ENCODE results near the gene B3GAT3.

B3GAT3 gene

DNA sequence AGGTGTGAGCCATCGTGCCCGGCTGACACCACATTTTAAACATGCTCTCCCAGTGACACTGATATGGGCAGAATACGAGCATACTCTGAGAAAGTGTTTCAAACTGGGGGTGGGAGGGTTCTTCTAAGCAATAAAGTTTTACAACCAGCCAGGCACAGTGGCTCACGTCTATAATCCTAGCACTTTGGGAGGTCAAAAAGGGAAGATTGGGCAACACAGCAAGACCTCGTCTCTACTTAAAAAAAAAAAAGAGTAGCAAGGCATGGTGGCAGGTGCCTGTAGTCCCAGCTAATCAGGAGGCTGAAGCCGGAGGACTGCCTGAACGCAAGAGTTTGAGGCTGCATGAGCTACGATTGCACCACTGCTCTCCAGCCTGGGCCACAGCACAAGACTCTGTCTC is 22.4 kb upstream of the B3GAT3 start:
- Histone ChIP-seq H3K4me3 (ENCODE audit: insufficient read depth, low read length, poor library complexity, severe bottlenecking) (no peak overlapping the region), H3K36me3 (ENCODE audit: low read length) (no peaks in the 10 kb centered on the region), H4K20me1 (ENCODE audit: low read depth, low read length) (no peaks in the 10 kb centered on the region), H3K27me3 (ENCODE audit: low read length) (no peaks in the 10 kb centered on the region), H3K27ac (ENCODE audit: low read depth, low read length) (no peak overlapping the region), H3F3A (ENCODE audit: insufficient read depth) (peaks cover 4% of the 10 kb centered on the region), H2AFZ (ENCODE audit: low read depth, low read length, severe bottlenecking) (no peak overlapping the region), H3K9ac (ENCODE audit: low read length) (no peak overlapping the region), H3K79me2 (ENCODE audit: insufficient read depth, low read length) (peaks cover 57% of the 10 kb centered on the region), H3K9me2 (replicated peaks; ENCODE audit: insufficient read depth, low read length) (no peaks in the 10 kb centered on the region), H3K9me3 (ENCODE audit: insufficient read depth, low read length) (no peaks in the 10 kb centered on the region), H3K4me2 (ENCODE audit: low read depth, low read length, poor library complexity, severe bottlenecking) (no peak overlapping the region)
- TF ChIP-seq, protein P1, sequence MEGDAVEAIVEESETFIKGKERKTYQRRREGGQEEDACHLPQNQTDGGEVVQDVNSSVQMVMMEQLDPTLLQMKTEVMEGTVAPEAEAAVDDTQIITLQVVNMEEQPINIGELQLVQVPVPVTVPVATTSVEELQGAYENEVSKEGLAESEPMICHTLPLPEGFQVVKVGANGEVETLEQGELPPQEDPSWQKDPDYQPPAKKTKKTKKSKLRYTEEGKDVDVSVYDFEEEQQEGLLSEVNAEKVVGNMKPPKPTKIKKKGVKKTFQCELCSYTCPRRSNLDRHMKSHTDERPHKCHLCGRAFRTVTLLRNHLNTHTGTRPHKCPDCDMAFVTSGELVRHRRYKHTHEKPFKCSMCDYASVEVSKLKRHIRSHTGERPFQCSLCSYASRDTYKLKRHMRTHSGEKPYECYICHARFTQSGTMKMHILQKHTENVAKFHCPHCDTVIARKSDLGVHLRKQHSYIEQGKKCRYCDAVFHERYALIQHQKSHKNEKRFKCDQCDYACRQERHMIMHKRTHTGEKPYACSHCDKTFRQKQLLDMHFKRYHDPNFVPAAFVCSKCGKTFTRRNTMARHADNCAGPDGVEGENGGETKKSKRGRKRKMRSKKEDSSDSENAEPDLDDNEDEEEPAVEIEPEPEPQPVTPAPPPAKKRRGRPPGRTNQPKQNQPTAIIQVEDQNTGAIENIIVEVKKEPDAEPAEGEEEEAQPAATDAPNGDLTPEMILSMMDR (IDR thresholded peaks at IDR 0.05; ENCODE audit: insufficient read depth, low read length, poor library complexity, severe bottlenecking), result no peak
- TF ChIP-seq EZH2phosphoT487 (conservative IDR thresholded peaks at IDR 0.05; ENCODE audit: low read length), result no peak

DNA sequence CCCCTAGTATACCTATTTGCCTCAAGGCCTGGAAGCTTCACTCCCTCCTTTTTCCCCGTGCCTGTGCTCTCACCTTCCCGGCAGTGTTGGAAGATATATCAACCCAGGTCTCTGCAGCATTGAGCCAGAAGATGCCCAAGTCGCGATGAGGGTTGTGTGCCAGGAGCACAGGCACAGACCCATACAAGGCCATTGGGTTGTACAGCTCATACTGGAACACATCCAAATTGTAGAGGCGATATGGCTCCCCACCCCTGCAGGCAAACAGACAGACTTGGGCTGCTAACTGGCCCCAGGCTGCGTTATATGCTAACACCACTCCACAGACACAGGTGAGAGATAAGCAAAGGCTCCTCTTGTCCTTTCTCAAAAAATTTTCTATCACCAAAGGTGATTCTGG is 10.7 kb upstream of the B3GAT3 start:
- H3K79me2 ChIP-seq (ENCODE audit: insufficient read depth, low read length), result no peaks in the 10 kb centered on the region
- H3K27me3 ChIP-seq (ENCODE audit: low read length), result no peaks in the 10 kb centered on the region
- no peaks in the 10 kb centered on the region for H3K9me3 ChIP-seq (ENCODE audit: insufficient read depth, low read length)
- no peak overlapping the region for H3K9ac ChIP-seq (ENCODE audit: low read length)
- no peak overlapping the region for H3K4me2 ChIP-seq (ENCODE audit: low read depth, low read length, poor library complexity, severe bottlenecking)
- no peaks in the 10 kb centered on the region for H3F3A ChIP-seq (ENCODE audit: insufficient read depth)
- no peak overlapping the region for H3K4me3 ChIP-seq (ENCODE audit: insufficient read depth, low read length, poor library complexity, severe bottlenecking)
- no peak overlapping the region for H3K27ac ChIP-seq (ENCODE audit: low read depth, low read length)
- H4K20me1 ChIP-seq (ENCODE audit: low read depth, low read length), result no peaks in the 10 kb centered on the region
- H2AFZ ChIP-seq (ENCODE audit: low read depth, low read length, severe bottlenecking), result no peak overlapping the region
- no peak for TF ChIP-seq EZH2phosphoT487 (conservative IDR thresholded peaks at IDR 0.05; ENCODE audit: low read length)
- TF ChIP-seq, protein P1 (IDR thresholded peaks at IDR 0.05; ENCODE audit: insufficient read depth, low read length, poor library complexity, severe bottlenecking), result no peak
- H3K36me3 ChIP-seq (ENCODE audit: low read length), result peaks cover 27% of the 10 kb centered on the region
- H3K9me2 ChIP-seq (replicated peaks; ENCODE audit: insufficient read depth, low read length), result no peaks in the 10 kb centered on the region

DNA sequence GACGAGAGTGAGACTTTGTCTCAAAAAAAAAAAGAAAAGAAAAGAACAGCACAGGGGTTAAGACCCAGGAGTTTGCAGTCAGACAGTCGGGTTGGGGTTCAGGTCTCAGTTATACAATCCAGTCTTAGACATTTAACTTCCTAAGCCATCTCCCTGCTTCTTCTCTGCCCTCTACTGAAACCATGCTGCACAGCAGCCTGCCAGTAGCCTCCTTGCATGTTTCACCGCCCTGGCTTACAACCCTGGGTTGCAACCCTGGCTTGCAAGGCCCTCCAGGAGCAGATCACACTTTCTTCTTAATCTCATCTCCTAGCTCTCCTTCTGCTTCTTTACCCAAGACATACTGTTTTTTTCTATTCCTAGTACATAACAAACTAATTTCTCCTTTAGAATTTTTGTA is 5.9 kb upstream of the B3GAT3 start:
- no peak overlapping the region for H3K4me2 ChIP-seq (ENCODE audit: low read depth, low read length, poor library complexity, severe bottlenecking)
- no peak overlapping the region for H3K9ac ChIP-seq (ENCODE audit: low read length)
- H3K4me3 ChIP-seq (ENCODE audit: insufficient read depth, low read length, poor library complexity, severe bottlenecking), result no peak overlapping the region
- TF ChIP-seq EZH2phosphoT487 (conservative IDR thresholded peaks at IDR 0.05; ENCODE audit: low read length), result no peak
- TF ChIP-seq, protein P1 (IDR thresholded peaks at IDR 0.05; ENCODE audit: insufficient read depth, low read length, poor library complexity, severe bottlenecking), result no peak
- H3K9me2 ChIP-seq (replicated peaks; ENCODE audit: insufficient read depth, low read length), result no peaks in the 10 kb centered on the region
- no peaks in the 10 kb centered on the region for H3K27me3 ChIP-seq (ENCODE audit: low read length)
- peaks cover 18% of the 10 kb centered on the region for H3K36me3 ChIP-seq (ENCODE audit: low read length)
- H2AFZ ChIP-seq (ENCODE audit: low read depth, low read length, severe bottlenecking), result no peak overlapping the region
- peaks cover 11% of the 10 kb centered on the region for H3F3A ChIP-seq (ENCODE audit: insufficient read depth)
- H3K79me2 ChIP-seq (ENCODE audit: insufficient read depth, low read length), result no peaks in the 10 kb centered on the region
- no peak overlapping the region for H3K27ac ChIP-seq (ENCODE audit: low read depth, low read length)
- no peaks in the 10 kb centered on the region for H4K20me1 ChIP-seq (ENCODE audit: low read depth, low read length)
- H3K9me3 ChIP-seq (ENCODE audit: insufficient read depth, low read length), result no peaks in the 10 kb centered on the region

Data from SU-DHL-6 (cell line).